ENCODE measurements around the gene TSSC4.

- no peak for TF ChIP-seq POLR2A (IDR thresholded peaks at IDR 0.05; ENCODE audit: low read length)
- TF ChIP-seq GATA1 (IDR thresholded peaks at IDR 0.05; ENCODE audit: low read depth, low read length) = no peak
These were observed 43.3 kb upstream of the TSSC4 start for GRCh38 chr11:2357246-2357645.
